NCI-H146 (cell line): ENCODE measurements around the gene RAB3GAP2.
"Not testable (repeated sequence)": the region's sequence is repeated elsewhere in the genome, so short reads cannot be mapped to it uniquely, and the experiment has no call there.

Source experiments
- DNase-seq: peaks from one replicate; lab custom pipeline; 2025; lab: John Stamatoyannopoulos, UW

Gene RAB3GAP2

DNA sequence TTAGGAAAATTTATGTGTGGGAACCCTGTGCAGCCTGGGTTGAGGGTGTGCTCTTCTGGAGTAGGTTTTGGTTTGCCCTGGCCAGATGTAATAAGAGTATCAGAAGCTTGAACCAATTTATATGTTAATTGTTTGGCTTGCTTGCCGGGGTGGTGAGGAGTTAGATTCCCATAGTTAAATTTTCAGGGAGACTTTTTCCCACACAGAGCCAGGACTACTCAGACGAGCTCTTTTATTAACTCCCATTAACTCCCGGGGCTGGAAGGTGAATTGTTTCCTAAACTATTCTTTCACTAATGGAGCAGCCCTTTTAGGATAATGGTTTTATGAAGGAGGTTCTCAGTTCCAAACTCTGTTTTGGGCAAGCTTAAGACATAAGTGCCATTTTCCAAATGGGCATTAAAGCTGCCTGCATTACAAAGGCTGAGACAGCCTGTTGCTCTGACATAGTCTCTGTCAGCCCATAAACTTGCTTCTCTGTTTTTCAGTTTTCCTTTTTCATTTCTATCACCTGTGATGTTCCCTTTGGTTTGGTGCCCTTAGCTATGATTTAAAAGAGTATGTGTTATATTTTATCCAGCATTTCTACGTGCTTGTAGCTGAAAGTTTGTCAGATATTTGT, 18.0 kb upstream of the RAB3GAP2 start:
- DNase-seq, result no peak

DNA sequence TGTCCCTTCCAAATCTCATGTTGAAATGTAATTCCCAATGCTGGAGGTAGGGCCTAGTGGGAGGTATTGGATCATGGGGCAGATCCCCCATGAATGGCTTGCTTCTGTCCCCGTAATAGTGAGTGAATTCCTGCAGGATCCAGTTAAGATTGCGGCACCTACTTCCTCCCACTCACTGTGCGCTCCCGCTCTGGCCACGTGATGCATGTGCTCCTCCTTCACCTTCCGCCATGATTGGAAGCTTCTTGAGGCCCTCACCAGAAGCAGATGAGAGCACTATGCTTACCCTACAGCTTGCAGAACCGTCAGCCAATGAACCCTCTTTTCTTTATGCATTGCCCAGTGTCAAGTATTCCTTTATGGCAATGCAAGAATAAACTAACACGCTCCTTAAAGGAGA, 14.9 kb upstream of the RAB3GAP2 start:
- no peak for DNase-seq

DNA sequence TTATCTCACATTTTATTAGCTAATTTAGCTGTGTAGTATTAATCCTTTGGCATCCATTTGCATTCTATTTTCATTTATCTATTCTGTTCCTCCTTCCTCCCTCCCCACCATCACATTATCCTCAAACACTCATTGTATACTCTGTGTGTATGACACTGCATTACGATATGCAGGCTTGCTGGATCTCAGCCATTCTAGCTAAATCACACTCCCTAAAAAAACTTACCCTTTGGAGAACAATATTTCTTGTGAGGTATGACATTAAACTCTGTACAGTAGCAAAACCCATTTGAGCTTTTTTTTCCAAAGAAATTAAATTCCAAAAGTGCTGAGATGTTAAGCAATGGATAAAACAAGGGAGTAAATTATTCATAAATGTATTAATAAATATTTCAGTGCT, 11.4 kb upstream of the RAB3GAP2 start:
- no peak for DNase-seq

DNA sequence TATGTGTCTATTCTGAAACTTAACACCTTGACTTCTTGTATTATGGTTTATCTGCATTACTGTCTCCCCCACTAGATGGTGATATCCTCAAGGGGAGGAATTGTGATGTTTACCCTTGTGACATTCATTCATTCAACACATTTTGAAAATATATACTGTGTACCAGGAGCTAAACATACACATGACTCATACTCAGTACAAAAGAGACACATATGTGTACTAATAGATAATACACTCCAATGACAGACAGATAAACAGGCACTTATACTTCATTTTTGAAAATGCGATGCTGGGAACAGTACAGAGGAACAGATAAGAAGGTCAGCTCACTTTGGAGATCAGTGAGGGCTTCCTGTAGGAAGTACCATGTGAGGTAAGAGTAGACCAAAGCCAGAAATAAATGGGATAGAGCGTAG, 8.9 kb upstream of the RAB3GAP2 start:
- DNase-seq, result no peak

- DNase-seq, result no peak
Observed at GRCh38 chr1:220280249-220280648, 8.0 kb upstream of the RAB3GAP2 start.

GRCh38 chr1:220278991-220279390, 6.7 kb upstream of the RAB3GAP2 start:
- no peak for DNase-seq

- DNase-seq, result no peak
Observed at GRCh38 chr1:220275430-220275829, 3.2 kb upstream of the RAB3GAP2 start.

GRCh38 chr1:220274251-220274855, 2.1 kb upstream of the RAB3GAP2 start:
- DNase-seq, result no peak

- peak; percentile 55 for DNase-seq
Observed at GRCh38 chr1:220272841-220273090, 513 bp upstream of the RAB3GAP2 start.

GRCh38 chr1:220271706-220272046, 577 bp downstream of the RAB3GAP2 start:
- DNase-seq, result peak; percentile 32

- no peak for DNase-seq
Observed at GRCh38 chr1:220269036-220269435, 3.2 kb downstream of the RAB3GAP2 start.

DNA sequence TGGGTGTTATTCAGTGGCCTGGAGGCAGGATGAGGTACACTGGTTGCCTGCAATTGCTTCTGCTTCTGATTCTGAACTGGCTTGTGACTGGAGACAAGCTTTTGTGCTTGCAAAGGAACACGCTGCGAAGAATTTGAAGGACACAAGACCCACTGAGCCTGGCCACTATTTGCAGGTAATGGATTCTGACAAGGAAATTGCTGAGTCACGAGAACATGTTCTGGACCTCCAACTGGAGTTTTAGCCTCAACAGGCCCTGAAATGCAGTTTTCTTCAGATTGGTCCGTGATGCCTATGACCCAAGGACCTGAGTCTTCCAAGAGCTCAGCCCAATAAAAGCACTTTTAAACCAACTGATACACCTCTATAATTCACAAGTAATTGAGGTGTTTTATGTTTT, 4.6 kb downstream of the RAB3GAP2 start:
- no peak for DNase-seq

GRCh38 chr1:220260228-220260627, 12.0 kb downstream of the RAB3GAP2 start:
- DNase-seq, result not testable (repeated sequence)

DNA sequence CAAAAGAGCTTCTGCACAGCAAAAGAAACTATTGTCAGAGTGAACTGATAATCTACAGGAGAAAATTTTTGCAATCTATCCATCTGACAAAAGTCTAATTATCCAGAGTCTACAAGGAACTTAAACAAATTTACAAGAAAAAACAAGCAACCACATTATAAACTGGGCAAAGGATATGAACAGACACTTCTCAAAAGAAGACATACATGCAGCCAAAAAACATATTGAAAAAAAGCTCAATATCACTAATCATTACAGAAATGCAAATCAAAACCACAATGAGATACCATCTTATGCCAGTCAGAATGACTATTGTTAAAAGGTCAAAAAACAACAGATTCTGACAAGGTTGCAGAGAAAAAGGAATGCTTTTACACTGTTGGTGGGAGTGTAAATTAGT, 12.5 kb downstream of the RAB3GAP2 start:
- not testable (repeated sequence) for DNase-seq

- not testable (repeated sequence) for DNase-seq
Observed at GRCh38 chr1:220256194-220256593, 16.1 kb downstream of the RAB3GAP2 start.

GRCh38 chr1:220255204-220255603, 17.0 kb downstream of the RAB3GAP2 start:
- DNase-seq, result no peak

DNA sequence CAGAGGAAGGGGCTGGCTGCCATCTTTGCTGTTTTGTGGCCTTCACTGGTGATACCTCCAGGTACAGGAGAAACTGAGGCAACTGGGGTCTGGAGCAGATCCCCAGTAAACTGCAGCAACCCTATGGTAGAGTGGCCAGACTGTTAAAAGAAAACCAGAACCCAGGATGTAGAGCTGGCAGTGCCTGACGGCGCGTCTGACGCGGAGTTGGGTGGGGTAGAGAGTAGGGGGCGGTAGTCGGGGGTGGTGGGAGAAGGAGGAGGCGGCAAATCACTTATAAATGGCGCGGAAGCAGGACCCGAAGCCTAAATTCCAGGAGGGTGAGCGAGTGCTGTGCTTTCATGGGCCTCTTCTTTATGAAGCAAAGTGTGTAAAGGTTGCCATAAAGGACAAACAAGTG, 19.0 kb downstream of the RAB3GAP2 start:
- DNase-seq, result not testable (repeated sequence)

DNA sequence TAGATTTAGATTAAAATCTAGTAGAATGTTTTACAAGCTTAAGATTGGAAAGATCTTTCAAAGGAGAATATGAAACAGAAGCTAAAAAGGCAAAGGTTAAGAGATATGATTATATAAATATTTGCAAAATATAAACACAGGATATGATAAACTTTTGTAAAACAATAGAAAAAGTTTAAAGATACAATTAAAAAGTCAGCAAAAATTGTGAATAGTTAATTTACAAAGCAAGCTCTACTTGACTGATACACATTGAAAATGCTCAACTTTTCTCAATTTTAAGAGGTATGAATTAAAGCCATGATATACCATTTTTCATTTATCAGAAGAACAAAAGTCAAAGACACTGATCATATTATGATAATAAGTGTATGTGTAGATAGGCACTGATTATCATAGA, 21.0 kb downstream of the RAB3GAP2 start:
- no peak for DNase-seq

DNA sequence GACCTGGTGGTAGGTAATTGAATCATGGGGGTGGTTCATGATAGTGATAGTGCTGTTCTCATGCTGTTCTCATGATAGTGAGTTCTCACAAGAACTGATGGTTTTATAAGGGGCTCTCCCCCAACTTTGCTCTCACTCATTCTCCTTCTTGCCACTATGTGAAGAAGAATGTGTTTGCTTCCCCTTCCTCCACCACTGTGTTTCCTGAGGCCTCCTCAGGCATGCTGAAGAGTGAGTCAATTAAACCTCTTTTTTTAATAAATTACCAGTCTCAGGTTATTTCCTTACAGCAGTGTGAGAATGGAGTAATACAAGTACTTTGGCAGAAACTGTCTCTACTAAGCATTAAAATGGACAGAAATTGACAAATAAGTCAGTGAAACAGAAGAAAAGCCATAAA, 21.6 kb downstream of the RAB3GAP2 start:
- DNase-seq, result no peak

GRCh38 chr1:220249522-220249921, 22.7 kb downstream of the RAB3GAP2 start:
- DNase-seq, result no peak

DNA sequence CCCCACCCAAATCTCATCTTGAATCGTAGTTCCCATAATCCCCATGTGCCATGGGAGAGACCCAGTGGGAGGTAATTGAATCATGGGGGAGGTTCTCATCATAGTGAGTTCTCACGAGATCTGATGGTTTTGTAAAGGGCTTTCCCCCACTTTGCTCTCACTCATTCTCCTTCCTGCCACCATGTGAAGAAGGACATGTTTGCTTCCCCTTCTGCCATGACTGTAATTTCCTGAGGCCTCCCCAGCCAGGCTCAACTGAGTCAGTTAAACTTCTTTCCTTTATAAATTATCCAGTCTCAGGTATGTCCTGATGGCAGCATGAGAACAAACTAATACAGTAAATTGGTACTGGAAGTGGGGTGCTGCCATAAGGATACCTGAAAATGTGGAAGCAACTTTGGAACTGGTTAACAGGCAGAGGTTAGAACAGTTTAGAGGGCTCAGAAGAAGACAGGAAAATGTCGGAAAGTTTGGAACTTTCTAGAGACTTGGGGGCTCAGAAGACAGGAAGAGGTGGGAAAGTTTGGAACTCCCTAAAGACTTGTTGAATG, 23.5 kb downstream of the RAB3GAP2 start:
- DNase-seq, result not testable (repeated sequence)

DNA sequence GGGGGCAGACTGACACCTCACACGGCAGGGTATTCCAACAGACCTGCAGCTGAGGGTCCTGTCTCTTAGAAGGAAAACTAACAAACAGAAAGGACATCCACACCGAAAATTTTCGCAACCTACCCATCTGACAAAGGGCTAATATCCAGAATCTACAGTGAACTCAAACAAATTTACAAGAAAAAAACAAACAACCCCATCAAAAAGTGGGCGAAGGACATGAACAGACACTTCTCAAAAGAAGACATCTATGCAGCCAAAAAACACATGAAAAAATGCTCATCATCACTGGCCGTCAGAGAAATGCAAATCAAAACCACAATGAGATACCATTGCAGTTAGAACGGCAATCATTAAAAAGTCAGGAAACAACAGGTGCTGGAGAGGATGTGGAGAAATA, 26.4 kb downstream of the RAB3GAP2 start:
- not testable (repeated sequence) for DNase-seq

- no peak for DNase-seq
Observed at GRCh38 chr1:220243947-220244346, 28.3 kb downstream of the RAB3GAP2 start.

DNA sequence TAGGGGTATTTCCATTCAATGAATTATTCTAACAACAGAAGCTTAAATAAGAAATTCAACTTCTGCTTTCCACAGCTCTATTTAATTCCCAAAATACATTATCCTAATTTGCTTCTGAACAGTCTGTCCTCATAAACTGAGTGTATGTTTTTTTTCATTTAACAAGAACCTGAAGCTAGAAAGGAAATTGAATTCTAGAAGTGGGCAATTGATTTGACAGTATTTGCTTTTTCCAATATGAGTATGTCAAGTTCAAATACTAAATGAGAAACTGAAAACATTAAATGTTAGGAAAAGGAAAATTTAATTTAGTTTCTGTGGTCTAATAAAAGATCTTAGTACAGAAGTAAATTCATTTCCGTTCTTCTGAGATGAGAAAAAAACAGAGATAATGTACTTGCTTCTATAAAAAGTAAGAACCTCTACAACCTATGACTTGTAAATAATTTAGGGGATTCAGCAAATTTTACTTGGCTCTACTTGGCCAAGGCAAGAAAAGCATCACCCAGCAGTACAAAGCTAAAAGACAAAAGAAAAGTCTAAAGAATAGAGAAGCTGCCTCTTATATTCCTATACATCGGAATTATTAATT, 31.1 kb downstream of the RAB3GAP2 start:
- DNase-seq, result no peak
